Stimulated activated CD4-positive, alpha-beta T cell treated with anti-CD3 and anti-CD28 coated beads, Interleukin-15, amount 100 ng/mL, for 48 hours (primary cell): ENCODE results near the gene TMEM163.
"Not testable (repeated sequence)": the region's sequence is repeated elsewhere in the genome, so short reads cannot be mapped to it uniquely, and the experiment has no call there.

Experiments
- DNase-seq, 2 donors: peaks; one replicate each; pipeline ENCODE4 v3.0.0-alpha.2; 2020; ENCODE audit warnings: low read depth in 2 of 2

The TMEM163 gene

DNA sequence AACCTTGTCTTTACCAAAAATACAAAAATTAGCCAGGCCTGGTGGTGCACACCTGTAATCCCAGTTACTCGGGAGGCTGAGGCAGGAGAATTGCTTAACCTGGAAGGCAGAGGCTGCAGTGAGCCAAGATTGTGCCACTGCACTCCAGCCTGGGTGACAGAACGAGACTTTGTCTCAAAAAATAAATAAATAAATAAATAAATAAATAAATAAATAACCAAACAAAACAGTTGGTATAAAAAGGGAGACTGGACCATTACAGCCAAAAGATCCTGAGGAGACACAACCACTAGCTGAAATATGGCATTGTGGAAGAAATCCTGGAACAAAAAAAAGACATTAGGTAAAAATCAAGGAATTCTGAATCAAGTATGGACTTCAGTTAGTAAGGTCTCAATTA is 4.9 kb upstream of the TMEM163 start:
- not testable (repeated sequence) for DNase-seq

DNA sequence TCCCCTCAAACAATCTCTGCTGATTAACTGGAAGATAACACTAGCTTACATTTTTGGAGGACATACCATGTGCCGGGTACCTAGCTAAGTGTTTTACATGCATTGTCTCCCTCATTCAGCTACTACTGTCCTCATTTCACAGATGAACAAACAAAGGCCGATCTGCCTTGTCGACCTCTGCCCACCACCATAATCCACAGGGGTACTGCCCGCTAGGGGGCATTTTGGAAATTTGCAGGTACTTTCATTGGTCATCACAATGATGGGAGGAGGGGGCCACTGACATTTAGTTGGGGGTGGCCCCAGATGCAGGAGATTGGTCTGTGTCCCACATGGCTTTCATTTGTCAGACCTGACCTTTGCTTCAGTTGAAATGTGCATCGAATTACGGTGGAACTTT is 3.9 kb upstream of the TMEM163 start:
- no peak for DNase-seq

DNA sequence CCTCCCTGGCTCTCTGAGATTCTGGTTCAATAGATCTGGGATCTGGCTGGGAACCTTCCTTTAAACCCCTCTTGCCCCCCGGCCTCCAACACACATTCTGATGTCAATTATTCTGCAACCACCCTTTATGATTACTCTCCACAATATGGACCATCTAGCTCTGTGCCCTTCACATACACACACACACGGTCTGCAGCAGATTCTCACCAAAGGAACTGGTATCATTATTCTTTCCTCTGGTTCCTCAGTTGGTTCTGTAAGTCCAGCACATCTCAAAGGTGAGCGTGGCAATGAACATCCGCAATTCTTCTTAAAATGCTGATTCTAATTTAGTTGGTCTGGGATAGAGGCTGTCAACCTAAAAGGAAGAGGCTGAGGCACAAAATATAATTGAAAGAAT is 2.8 kb upstream of the TMEM163 start:
- DNase-seq: no peak

DNA sequence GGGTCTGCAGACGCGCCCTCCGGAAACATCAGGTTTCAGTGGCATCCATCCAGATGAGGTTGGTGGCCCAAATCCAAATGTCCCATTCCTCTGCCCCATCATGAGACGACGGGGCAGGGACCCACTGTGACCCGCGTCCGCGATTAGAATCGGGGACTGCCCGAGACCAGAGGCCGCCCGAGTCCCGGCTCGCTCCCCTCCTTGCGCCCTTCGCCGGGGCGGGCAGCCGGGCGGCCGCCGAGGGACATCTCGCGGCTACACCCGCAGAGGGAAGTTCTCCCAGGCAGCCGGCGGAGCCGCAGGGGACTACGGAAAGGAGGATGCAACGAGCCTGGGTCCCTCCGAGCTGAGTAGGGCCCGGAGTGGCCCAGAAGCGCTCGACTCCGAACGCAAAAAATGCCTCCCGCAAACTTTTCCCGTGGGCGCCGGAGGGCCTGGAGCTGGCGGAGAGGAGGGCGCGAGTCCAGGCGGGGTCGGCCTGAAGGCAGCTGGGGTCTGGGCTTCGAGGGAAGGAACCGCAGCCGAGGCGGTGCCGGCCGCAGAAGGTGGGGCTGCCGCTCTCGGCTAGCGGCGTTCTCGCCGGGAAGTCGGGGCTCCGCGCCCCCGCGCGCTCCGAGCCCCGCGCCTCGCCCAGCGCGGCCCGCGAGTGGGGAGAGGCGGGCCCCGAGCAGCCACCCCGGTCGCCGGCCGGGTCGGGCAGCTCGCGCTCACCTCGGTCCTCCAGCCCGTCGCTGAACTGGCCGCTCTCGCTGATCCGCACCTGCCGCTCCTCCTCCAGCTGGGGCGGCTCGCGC is 580 bp downstream of the TMEM163 start:
- DNase-seq: no peak

DNA sequence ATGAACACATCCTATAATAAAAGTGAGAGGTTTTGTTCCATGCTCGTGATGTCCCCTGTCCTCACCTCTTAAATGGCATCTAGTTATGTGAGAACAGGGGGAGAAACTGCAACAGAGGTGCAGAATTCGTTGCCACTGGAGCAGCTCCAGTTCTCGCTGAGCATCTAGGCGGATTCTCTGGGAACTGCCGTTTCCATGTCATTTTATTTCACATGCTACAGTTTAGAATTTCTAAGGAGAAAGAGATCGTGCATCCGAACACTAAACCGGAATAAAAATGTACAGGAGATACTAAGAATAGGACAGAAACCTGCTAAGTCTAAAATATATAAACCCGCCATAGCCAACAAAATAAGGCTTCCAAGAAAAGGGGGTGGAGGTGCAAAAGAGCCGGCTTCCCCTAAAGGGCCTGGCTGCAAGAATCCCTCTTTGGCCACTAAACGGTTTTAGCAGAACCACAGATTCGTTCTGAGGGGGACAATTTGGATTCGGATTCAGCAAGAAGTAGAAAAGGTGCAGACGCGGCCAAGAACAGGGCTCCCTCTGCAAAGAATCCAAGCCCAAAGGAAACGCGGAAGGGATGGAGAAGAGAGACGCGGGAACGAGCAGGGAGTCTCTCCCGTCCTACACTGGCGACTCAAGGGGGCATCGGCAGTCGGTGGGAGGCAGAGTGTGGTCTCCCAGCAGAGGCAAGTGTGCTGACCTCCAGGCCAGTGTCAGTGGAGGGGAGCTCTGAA is 1.3 kb downstream of the TMEM163 start:
- DNase-seq: no peak

DNA sequence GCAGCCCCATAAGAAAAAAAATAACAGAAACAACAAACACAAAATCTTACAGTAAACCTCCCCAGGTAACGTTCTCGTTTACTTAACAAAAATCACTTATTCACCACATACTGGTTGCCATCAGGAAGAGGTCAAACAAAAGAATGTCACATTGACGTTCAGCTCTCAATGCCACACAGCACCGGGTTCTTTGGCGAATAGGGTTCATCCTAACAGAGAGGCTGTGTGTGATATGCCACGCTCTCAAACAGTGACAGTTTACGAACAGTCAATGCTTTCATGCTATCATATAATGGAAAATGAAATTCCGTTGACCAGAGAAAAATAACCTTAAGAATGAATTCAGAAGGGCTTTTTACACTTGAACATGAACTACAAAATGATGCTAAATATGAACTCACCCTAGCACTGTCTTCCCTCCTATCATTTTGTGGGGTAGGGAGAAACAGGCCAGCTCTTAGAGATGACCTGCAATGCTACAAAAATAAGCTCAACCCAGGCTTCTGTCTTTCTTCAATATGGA is 2.0 kb downstream of the TMEM163 start:
- DNase-seq: no peak

DNA sequence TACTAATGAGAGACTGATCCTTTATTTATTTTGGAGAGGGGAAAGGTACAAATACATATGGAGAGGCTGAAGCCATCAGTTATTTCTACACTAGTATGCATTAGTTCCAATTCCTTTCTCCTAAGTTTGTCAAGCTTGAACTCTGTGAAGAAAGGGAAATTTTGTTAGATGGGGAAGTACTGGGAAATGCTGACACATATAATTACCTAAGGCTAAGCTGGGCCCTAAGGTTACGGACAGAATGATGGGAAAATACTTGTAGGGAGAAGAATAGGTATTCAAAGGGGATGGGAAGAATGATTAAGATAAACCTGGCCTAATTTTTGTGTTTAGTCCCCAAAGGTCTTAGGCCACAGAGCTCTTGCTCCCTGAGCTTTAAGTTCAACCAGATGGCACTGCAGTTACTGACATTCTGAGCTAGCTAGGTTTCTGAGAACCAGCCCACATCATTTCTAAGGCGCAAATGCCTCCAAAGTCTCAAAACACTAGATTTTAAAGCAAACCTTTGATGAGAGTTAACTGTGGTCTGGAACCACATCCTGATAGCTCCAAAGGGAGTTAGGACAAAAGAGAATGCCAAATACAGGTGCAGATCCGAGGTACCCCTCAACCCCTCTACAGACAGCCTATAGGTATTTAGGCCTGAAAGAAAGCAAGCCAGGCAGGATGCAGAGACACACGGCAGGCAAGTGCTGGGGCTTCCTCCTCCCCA is 2.7 kb downstream of the TMEM163 start:
- DNase-seq: no peak

DNA sequence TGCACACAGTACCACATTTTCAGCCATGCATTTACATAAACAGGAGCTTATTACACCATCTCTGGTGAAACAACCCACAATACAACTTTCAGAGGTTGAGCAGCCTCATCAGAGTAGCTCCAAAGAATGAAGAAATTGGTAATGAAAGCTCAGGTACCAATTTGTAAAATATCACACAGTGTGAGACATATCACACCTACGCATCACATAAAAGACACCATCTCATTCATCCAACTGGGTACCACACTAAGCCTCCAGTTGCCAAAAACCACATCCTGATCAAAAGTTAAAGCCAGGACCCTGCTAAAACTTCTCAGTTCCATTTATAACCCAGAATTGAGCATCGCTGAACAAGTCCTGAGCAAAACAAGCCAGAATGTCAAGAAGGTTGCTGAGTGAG is 4.6 kb downstream of the TMEM163 start:
- DNase-seq: no peak

DNA sequence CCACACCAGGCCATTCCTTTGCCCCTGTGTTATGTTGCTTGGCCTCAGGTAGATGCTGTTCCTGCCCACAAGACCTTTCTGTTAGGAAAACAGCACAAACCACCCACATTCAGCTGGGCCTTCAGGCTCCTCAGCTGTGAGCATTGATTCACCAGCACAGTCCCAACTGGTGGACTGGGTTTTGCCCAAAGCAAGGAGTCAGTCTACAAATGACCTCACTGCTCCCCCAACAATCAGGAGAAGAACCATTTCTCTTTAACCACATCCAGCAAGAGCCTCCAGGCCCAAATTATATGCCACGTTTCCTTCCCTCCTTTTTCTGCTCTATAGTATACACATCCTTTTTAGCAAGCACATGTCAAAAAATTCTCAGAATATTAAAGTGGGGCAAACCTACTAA is 5.2 kb downstream of the TMEM163 start:
- DNase-seq: no peak

DNA sequence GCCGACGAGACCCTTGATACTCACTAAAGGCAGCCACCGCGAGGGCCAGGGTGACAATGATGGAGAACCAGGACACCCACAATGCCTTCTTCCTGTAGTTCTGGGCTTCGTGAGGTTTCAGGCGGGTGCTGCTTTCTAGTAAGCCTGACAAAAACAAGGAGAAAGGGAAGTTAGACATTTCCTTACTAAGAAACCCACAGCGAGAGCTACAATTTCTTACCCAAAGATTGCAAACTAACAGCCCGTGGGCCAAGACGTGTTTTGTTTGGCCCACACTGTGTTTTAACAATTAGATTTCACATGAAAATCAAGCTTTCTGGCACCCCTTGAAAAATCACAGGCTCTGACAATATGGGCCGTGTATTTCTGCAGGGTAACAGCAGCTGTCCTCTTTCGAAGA is 5.6 kb downstream of the TMEM163 start:
- no peak for DNase-seq

DNA sequence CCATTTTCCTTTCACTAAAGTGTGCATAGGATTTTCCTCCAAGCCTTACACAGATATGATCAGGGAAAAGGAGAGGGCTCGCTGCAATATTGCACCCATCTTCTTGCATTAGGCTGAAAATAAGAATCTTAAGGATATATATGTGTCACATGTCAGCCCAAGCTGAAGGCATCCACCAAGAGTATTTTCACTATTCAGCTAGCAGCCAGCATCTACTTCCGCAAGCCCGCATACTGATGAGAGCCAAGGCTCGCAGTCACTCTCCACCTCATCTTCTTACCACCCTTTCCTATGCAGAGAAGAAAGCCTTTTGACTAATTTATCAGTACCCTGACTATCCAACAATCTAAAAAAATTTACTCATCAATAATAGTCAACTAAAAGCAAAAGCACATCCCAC is 6.1 kb downstream of the TMEM163 start:
- DNase-seq: no peak

DNA sequence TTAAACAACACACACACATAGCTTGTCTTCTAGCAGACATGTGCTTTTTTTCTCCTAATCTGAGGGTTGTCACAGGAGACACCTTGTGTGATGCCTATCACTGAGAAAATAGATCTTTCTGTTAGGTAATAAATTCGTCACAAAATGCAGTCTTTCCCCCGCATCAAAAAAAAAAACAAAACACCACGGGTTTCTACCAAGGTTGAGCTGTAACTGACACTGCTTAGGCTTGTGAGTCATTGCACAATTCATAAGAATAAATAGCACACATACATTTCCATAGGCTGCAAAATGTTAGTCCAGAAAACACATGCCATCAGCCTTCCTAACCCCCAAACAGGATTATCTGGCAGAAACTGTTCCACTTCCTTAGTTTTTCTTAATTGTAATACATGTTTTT is 6.5 kb downstream of the TMEM163 start:
- no peak for DNase-seq

DNA sequence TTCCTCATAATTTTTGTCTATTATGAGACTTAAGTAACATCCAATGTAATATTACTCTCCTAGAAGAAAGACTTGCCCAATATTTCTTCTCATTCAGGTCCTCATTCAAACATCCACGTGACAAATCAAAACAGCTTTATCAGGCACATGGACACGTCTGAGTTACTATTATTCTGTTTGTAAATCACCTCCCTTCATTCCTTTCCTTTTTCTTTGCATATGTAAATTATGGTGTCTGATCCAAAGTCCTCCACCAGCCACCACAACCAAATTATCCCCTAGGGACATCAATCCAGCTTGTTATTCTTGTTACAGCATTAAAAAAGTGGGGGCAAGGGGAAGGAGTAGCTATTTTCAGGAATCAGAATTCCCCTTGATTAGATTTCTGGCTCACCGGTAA is 7.1 kb downstream of the TMEM163 start:
- no peak for DNase-seq

DNA sequence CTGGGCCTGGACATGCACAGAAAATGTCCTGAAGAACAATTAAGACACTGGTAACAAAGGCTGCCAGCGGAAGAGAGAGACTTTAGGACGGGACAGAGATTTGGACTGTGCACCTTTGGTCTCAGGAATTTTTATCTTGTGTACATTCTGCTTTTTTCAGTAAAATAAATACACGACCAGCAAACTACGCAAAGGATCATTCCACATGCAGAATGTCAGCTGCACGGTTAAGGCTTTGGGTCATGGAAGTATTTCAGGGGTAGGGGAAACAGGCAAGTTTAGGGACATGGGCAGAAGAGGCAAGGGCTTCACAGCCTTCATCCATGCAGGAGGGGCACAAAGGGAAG is 11.5 kb downstream of the TMEM163 start:
- no peak for DNase-seq

DNA sequence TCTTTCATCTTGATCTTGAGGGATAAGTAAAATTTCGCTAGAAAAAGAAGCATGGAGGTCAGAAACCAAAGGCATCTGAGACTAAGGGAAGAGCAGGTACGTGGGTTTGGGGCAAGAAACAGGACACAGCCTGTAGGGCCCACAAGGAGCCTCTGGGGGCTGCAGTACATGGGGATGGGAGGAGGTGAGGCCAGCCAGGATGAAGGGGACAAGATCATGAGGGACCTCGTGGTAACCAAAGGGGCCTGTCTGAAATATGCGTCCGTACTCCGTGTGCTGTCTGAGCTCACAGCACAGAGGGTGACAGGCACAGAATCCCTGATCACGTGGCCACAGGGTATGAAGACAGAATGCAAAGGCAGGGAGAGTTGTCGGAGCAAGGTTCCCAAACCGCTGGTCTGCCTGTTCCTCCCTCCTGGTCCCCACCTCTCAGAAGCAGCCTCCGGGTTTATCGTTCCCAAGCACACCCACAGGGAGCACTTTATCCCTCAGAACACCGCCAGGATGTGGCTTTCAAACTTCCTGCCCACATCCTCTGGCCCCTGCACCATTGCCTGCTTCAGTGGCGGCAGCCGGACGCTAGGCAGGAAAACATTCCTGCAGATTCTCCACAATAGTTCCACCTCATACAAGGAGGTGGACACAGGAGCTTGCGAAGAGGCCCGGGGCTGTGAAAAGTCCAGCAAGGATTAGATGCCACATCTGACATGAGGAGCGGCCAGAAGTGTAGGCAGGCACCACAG is 12.0 kb downstream of the TMEM163 start:
- DNase-seq: no peak

DNA sequence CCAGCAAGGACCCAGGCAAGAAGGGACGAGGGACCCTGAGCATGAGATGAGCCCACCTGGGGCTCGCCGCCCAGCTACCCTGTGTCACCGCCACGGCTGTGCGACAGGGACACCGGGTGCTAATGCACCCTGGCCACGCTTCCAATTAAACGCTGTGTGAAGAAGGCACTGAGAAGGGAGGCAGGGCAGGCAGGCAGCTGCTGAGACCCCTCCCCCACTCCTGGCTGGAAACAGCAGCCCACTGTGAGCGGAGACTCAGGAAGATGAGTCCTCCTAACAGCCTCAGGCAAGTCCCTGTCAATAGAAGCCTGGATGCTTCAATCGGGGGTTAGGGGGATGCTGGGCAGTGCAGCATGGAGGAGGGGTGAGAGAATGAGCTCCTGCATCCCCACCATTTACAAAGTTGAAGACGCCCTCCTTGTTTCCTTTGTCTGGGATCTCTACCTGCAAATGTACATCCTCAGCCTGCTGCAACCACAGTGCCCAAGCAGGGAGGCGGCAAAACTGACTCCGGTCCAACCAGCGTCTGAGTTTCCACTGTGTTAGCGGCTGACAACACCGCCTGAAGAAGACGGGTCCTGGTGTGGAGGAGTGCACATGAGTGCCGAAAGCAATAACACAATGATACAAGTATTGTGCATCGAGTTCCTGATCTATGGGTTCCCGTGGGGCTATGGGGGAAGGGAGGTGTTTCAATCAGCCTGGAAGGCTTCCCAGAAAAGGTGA is 12.8 kb downstream of the TMEM163 start:
- no peak for DNase-seq

DNA sequence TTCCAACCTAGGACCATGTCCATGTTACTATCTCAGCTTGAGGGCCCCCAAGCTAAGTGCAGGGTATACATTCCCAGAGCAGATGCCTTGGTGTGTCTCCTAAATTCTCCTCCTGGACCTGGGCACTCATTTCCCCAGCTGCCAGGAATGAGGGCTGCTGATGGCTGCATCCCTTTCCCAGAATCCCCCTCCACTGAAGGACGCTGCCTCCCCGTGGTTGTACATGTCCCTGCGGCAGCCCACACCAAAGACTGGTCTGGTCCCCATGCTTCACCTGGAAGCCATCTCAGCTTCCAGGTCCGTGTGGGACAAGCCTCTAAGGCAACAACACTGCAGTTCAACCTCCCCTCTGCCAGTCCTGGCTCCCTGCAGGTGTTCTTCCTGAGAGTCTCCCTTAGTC is 14.6 kb downstream of the TMEM163 start:
- no peak for DNase-seq

DNA sequence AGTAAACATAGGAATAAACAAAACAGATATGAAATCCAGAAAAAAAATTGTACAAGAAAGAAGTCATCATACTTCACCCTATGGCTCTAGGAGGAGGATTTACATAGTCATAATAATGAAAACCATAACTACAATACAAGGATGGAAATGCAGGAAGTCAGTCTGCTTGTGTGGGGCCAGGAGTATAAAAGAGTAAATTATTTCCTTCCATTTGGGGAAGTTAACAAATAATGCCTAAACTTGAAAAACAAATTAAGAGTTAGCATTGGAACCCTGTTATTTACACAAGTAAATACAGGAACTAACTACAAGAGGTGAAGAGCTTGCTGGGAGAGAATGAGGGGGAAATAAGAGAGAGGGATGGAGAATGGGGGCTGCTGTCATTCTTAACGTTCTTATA is 15.4 kb downstream of the TMEM163 start:
- DNase-seq: no peak

DNA sequence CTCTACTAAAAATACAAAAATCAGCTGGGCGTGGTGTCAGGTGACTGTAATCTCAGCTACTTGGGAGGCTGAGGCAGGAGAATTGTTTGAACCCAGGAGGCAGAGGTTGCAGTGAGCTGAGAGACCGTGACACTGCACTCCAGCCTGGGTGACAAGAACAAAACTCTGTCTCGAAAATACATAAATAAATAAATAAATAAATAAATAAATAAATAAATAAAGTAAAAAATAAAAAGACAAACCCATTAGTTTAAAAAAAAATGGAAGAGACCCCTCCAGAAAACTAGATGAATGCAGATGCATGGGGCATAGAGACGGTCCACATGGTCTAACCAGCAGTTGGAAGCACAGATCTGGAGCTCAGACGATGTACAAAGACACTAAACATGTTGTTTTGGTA is 18.1 kb downstream of the TMEM163 start:
- DNase-seq: no peak

DNA sequence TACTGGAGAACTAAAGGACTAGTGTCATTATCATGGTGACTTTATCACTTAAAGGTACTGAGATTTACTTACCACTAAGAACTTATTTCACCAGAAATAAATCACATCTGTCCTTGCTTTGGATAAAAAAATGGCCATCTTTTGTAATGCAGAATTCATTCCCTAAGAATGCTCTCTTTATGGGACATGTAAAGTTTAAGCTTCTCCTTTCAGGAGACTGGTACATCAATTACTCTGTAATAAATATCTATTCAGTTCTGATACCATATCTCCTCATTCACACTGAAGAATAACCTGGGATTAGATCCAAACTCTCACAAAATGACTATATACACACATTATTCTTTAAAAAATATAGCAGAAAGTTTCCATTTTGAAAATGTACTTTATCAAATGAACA is 24.4 kb downstream of the TMEM163 start:
- no peak for DNase-seq
